ENCODE data around the gene C5AR1.

C5AR1 gene

DNA sequence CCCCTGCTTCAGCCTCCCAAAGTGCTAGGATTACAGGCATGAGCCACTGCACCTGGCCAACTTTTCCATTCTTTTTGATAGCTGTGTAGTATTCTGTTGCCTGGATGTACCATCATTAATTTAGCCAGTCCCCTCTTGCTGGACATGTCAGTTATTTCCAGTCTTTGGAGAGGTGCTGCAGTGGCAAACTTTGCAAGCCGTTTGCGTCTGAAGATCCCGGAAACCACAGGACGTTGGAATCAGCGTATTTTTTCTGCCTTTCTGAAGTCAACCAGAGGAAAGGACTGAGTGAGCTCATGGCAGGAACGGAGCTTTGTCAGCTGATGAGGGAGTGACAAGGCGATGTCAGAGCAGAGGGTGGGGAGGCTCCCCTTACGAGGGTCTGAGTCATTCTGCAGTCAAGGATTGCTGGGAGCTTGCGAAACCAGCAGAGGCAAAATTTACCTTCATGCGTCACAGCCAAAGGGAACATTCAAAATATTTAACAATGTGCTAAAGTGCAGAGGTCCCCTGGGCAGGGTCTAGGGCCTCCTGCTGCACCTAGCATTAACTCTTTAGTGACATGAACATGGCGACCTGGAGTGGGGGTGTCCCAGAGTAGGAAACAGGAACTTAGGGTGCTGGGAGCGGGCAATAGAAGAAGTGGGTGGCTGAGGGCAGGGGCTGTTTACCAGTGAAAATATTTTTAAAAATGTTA lies 5.6 kb downstream of the C5AR1 start (continued):
- TF ChIP-seq, protein P1, sequence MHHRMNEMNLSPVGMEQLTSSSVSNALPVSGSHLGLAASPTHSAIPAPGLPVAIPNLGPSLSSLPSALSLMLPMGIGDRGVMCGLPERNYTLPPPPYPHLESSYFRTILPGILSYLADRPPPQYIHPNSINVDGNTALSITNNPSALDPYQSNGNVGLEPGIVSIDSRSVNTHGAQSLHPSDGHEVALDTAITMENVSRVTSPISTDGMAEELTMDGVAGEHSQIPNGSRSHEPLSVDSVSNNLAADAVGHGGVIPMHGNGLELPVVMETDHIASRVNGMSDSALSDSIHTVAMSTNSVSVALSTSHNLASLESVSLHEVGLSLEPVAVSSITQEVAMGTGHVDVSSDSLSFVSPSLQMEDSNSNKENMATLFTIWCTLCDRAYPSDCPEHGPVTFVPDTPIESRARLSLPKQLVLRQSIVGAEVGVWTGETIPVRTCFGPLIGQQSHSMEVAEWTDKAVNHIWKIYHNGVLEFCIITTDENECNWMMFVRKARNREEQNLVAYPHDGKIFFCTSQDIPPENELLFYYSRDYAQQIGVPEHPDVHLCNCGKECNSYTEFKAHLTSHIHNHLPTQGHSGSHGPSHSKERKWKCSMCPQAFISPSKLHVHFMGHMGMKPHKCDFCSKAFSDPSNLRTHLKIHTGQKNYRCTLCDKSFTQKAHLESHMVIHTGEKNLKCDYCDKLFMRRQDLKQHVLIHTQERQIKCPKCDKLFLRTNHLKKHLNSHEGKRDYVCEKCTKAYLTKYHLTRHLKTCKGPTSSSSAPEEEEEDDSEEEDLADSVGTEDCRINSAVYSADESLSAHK (tag by site-specific recombination; IDR thresholded peaks at IDR 0.05) = no peak
- TF ChIP-seq, protein P2, sequence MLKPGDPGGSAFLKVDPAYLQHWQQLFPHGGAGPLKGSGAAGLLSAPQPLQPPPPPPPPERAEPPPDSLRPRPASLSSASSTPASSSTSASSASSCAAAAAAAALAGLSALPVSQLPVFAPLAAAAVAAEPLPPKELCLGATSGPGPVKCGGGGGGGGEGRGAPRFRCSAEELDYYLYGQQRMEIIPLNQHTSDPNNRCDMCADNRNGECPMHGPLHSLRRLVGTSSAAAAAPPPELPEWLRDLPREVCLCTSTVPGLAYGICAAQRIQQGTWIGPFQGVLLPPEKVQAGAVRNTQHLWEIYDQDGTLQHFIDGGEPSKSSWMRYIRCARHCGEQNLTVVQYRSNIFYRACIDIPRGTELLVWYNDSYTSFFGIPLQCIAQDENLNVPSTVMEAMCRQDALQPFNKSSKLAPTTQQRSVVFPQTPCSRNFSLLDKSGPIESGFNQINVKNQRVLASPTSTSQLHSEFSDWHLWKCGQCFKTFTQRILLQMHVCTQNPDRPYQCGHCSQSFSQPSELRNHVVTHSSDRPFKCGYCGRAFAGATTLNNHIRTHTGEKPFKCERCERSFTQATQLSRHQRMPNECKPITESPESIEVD (tag by site-specific recombination; IDR thresholded peaks at IDR 0.05) = no peak
- no peak for TF ChIP-seq TCF7L2 (IDR thresholded peaks at IDR 0.05; ENCODE audit: borderline replicate concordance, low read depth, low read length)
- no peak for TF ChIP-seq ZFP41 (tag by site-specific recombination; IDR thresholded peaks at IDR 0.05; ENCODE audit: borderline replicate concordance)
- TF ChIP-seq KLF16 (tag by site-specific recombination; IDR thresholded peaks at IDR 0.05) = no peak
- TF ChIP-seq ZNF221 (tag by site-specific recombination; IDR thresholded peaks at IDR 0.05; ENCODE audit: borderline replicate concordance) = no peak
- peak; percentile 92 for TF ChIP-seq ZNF10 (tag by site-specific recombination; IDR thresholded peaks at IDR 0.05)
- no peak for TF ChIP-seq FEZF1 (tag by site-specific recombination; IDR thresholded peaks at IDR 0.05)
- TF ChIP-seq, protein P3, sequence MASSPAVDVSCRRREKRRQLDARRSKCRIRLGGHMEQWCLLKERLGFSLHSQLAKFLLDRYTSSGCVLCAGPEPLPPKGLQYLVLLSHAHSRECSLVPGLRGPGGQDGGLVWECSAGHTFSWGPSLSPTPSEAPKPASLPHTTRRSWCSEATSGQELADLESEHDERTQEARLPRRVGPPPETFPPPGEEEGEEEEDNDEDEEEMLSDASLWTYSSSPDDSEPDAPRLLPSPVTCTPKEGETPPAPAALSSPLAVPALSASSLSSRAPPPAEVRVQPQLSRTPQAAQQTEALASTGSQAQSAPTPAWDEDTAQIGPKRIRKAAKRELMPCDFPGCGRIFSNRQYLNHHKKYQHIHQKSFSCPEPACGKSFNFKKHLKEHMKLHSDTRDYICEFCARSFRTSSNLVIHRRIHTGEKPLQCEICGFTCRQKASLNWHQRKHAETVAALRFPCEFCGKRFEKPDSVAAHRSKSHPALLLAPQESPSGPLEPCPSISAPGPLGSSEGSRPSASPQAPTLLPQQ (tag by site-specific recombination; IDR thresholded peaks at IDR 0.05) = 0 out of 2 replicates have a peak, but pooled peaks have one; percentile 51
- TF ChIP-seq ZNF621 (tag by site-specific recombination; IDR thresholded peaks at IDR 0.05) = no peak
- no peak for TF ChIP-seq ZNF121 (tag by site-specific recombination; IDR thresholded peaks at IDR 0.05)
- TF ChIP-seq, protein P4, sequence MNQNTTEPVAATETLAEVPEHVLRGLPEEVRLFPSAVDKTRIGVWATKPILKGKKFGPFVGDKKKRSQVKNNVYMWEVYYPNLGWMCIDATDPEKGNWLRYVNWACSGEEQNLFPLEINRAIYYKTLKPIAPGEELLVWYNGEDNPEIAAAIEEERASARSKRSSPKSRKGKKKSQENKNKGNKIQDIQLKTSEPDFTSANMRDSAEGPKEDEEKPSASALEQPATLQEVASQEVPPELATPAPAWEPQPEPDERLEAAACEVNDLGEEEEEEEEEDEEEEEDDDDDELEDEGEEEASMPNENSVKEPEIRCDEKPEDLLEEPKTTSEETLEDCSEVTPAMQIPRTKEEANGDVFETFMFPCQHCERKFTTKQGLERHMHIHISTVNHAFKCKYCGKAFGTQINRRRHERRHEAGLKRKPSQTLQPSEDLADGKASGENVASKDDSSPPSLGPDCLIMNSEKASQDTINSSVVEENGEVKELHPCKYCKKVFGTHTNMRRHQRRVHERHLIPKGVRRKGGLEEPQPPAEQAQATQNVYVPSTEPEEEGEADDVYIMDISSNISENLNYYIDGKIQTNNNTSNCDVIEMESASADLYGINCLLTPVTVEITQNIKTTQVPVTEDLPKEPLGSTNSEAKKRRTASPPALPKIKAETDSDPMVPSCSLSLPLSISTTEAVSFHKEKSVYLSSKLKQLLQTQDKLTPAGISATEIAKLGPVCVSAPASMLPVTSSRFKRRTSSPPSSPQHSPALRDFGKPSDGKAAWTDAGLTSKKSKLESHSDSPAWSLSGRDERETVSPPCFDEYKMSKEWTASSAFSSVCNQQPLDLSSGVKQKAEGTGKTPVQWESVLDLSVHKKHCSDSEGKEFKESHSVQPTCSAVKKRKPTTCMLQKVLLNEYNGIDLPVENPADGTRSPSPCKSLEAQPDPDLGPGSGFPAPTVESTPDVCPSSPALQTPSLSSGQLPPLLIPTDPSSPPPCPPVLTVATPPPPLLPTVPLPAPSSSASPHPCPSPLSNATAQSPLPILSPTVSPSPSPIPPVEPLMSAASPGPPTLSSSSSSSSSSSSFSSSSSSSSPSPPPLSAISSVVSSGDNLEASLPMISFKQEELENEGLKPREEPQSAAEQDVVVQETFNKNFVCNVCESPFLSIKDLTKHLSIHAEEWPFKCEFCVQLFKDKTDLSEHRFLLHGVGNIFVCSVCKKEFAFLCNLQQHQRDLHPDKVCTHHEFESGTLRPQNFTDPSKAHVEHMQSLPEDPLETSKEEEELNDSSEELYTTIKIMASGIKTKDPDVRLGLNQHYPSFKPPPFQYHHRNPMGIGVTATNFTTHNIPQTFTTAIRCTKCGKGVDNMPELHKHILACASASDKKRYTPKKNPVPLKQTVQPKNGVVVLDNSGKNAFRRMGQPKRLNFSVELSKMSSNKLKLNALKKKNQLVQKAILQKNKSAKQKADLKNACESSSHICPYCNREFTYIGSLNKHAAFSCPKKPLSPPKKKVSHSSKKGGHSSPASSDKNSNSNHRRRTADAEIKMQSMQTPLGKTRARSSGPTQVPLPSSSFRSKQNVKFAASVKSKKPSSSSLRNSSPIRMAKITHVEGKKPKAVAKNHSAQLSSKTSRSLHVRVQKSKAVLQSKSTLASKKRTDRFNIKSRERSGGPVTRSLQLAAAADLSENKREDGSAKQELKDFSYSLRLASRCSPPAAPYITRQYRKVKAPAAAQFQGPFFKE (tag by site-specific recombination; IDR thresholded peaks at IDR 0.05; ENCODE audit: borderline replicate concordance) = no peak
- TF ChIP-seq ZFHX2 (tag by site-specific recombination; conservative IDR thresholded peaks at IDR 0.05) = no peak
- TF ChIP-seq ZNF223 (tag by site-specific recombination; IDR thresholded peaks at IDR 0.05) = no peak
- TF ChIP-seq GLI2 (tag by site-specific recombination; IDR thresholded peaks at IDR 0.05; ENCODE audit: borderline replicate concordance, low read depth) = no peak
- TF ChIP-seq ZNF626 (tag by site-specific recombination; IDR thresholded peaks at IDR 0.05) = no peak
- no peak for TF ChIP-seq ZNF701 (tag by site-specific recombination; IDR thresholded peaks at IDR 0.05)
- TF ChIP-seq, protein P5, sequence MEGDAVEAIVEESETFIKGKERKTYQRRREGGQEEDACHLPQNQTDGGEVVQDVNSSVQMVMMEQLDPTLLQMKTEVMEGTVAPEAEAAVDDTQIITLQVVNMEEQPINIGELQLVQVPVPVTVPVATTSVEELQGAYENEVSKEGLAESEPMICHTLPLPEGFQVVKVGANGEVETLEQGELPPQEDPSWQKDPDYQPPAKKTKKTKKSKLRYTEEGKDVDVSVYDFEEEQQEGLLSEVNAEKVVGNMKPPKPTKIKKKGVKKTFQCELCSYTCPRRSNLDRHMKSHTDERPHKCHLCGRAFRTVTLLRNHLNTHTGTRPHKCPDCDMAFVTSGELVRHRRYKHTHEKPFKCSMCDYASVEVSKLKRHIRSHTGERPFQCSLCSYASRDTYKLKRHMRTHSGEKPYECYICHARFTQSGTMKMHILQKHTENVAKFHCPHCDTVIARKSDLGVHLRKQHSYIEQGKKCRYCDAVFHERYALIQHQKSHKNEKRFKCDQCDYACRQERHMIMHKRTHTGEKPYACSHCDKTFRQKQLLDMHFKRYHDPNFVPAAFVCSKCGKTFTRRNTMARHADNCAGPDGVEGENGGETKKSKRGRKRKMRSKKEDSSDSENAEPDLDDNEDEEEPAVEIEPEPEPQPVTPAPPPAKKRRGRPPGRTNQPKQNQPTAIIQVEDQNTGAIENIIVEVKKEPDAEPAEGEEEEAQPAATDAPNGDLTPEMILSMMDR (tag by site-specific recombination; IDR thresholded peaks at IDR 0.05) = no peak
- no peak for TF ChIP-seq ZNF211 (tag by site-specific recombination; IDR thresholded peaks at IDR 0.05; ENCODE audit: low read depth)
- TF ChIP-seq, protein P6, sequence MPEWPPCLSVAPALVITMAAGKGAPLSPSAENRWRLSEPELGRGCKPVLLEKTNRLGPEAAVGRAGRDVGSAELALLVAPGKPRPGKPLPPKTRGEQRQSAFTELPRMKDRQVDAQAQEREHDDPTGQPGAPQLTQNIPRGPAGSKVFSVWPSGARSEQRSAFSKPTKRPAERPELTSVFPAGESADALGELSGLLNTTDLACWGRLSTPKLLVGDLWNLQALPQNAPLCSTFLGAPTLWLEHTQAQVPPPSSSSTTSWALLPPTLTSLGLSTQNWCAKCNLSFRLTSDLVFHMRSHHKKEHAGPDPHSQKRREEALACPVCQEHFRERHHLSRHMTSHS (tag by site-specific recombination; IDR thresholded peaks at IDR 0.05) = no peak
- TF ChIP-seq ZNF707 (tag by site-specific recombination; IDR thresholded peaks at IDR 0.05) = no peak
- peak; percentile 11; the same call in 1 of the 2 replicates for TF ChIP-seq ZNF558 (tag by site-specific recombination; IDR thresholded peaks at IDR 0.05)
- peak; percentile 48; the same call in 1 of the 2 replicates for TF ChIP-seq ZNF76 (tag by site-specific recombination; IDR thresholded peaks at IDR 0.05; ENCODE audit: borderline replicate concordance, low read depth)
- TF ChIP-seq ZNF146 (tag by site-specific recombination; IDR thresholded peaks at IDR 0.05) = peak; percentile 97
- no peak for TF ChIP-seq ZNF132 (tag by site-specific recombination; IDR thresholded peaks at IDR 0.05; ENCODE audit: borderline replicate concordance)
- no peak for TF ChIP-seq ZNF184 (tag by site-specific recombination; IDR thresholded peaks at IDR 0.05)
